Right lobe of liver (tissue), 4 donors: ENCODE results near the gene STK11.

Experiments used
- POLR2A ChIP-seq: fragments of 450-650 bp; IDR thresholded peaks from one replicate; pipeline ENCODE4 v1.6.1; 2017; ENCODE audit warnings: antibody characterized with exemption, mild to moderate bottlenecking
- TF ChIP-seq, protein P1 (sequence below), 4 donors: fragments of 200-600 bp in 3 of 4; fragments of 450-650 bp in 1 of 4; IDR thresholded peaks; one replicate each; pipeline versions ENCODE4 v1.5.1 to v1.8.0; 2016 to 2022; ENCODE audit warnings: antibody characterized with exemption in 4 of 4, mild to moderate bottlenecking in 2 of 4
- donor health status: DM: no; HTN: no; CAD: no.
- donor health status: DM: no; HTN: no; CAD: no.
- donor health status: DM: no; HTN: yes; CAD: no.

DNA sequence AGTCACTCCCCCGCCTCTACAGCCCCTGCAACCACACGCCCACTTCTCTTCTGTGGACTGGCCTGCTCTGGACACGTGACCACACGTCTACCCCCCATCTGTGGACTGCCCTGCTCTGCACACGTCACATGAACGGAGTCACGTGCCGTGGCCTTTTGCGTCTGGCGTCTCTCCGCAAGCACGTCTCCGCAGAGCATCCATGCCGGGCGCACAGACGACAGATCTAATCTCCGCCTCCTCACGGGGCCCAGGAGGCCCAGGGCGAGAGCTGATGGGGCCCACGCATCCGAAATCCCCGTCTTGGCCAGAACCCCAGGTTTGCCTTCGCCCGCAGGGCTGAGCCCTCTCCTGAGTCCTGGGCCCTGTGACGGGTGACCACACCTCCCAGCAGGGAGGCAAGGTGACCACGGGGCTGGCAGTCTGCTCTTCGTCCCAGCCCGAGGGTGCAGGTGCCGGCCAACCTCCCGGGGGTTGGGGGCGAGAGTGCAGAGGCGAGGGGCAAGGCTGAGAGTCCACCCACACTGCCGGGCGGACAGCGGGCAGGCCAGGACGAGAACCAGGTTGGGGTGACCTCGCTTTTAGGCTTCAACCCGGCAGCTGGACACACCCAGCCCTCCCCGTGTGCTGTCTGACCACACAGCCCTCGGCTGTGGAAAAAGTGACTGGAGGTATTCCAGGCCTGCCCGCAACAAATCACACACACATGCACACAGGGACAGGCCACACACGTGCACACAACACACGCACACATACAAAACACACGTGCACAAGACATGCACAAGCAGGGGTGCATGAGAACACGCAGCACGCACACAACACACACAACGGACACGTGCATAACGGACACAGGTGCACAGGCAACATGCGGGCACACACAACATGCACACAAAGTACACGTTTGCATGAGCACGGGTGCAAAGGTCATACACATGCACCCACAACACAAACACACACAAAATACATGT, 35.4 kb upstream of the STK11 start:
- TF ChIP-seq, protein P1, sequence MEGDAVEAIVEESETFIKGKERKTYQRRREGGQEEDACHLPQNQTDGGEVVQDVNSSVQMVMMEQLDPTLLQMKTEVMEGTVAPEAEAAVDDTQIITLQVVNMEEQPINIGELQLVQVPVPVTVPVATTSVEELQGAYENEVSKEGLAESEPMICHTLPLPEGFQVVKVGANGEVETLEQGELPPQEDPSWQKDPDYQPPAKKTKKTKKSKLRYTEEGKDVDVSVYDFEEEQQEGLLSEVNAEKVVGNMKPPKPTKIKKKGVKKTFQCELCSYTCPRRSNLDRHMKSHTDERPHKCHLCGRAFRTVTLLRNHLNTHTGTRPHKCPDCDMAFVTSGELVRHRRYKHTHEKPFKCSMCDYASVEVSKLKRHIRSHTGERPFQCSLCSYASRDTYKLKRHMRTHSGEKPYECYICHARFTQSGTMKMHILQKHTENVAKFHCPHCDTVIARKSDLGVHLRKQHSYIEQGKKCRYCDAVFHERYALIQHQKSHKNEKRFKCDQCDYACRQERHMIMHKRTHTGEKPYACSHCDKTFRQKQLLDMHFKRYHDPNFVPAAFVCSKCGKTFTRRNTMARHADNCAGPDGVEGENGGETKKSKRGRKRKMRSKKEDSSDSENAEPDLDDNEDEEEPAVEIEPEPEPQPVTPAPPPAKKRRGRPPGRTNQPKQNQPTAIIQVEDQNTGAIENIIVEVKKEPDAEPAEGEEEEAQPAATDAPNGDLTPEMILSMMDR (IDR thresholded peaks at IDR 0.05) = no peak
- no peak for TF ChIP-seq POLR2A
